Kidney epithelial cell (primary cell): ENCODE measurements around the gene OXTR. TPM values are rescaled to one million over a fixed set of nuclear protein-coding genes. Genes with fewer than 3 reads are reported as not detected.

Source experiments
- DNase-seq: peaks from one replicate; pipeline ENCODE4 v3.0.0-alpha.2; 2010; ENCODE audit warnings: low read depth
- H3K27me3 ChIP-seq: 2 replicates; pipeline ENCODE4 v1.6.0; 2011; ENCODE audit warnings: low read length; ENCODE audit not compliant: control insufficient read depth, insufficient read depth
- H3K36me3 ChIP-seq: 2 replicates; pipeline ENCODE4 v1.5.1; 2011; ENCODE audit warnings: low read length; ENCODE audit not compliant: control insufficient read depth, insufficient read depth
- H3K4me3 ChIP-seq: 2 replicates; pipeline ENCODE4 v1.5.1; 2011; ENCODE audit warnings: low read depth, mild to moderate bottlenecking, control low read depth, low read length
- CTCF ChIP-seq: IDR thresholded peaks from 2 replicates; pipeline ENCODE4 v1.5.1; 2011; ENCODE audit warnings: mild to moderate bottlenecking, moderate library complexity, low read length, control low read depth, inconsistent platforms; ENCODE audit not compliant: insufficient read depth, poor library complexity, severe bottlenecking
- total RNA-seq: library from RNA; depleted of rRNA; stranded (reverse); fragments of >200 nt; gene quantifications from 2 replicates; pipeline ENCODE4 v1.2.3, GENCODE V29; 2015

The OXTR gene
- total RNA-seq, 1 donor from 2014 or later, result 2.0 TPM

- no peak for DNase-seq
- Histone ChIP-seq H3K36me3 (no peaks in the 10 kb centered on the region), H3K27me3 (peaks cover 28% of the 10 kb centered on the region), H3K4me3 (no peak overlapping the region)
- TF ChIP-seq CTCF, result no peak
Observed at GRCh38 chr3:8766148-8766547, 3.3 kb downstream of the OXTR start.

DNA sequence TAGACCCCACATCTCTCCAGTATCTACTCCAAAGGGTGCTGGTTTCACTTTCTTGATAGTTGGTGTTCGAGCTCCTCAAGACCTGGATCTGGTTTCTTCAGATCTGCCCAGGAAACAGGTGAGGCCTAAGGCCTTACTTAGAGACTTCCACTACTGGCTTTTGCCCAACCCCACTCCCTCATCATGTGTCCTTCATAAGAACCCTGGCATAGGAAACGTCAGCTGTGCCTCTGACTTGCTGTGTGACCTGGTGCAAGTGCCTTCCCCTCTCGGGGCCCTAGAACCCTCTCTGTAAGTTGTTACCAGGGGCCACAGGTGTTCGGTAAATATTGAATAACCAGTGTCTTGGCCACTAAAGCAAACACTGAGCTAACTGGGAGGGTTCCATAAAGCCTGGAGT, 3.9 kb downstream of the OXTR start:
- Histone ChIP-seq H3K4me3 (no peak overlapping the region), H3K27me3 (peaks cover 28% of the 10 kb centered on the region), H3K36me3 (no peaks in the 10 kb centered on the region)
- TF ChIP-seq CTCF, result no peak
- no peak for DNase-seq

- no peak for DNase-seq
- Histone ChIP-seq H3K27me3 (peaks cover 28% of the 10 kb centered on the region), H3K36me3 (no peaks in the 10 kb centered on the region), H3K4me3 (no peak overlapping the region)
- no peak for TF ChIP-seq CTCF
Observed at GRCh38 chr3:8764528-8764927, 4.9 kb downstream of the OXTR start.

DNA sequence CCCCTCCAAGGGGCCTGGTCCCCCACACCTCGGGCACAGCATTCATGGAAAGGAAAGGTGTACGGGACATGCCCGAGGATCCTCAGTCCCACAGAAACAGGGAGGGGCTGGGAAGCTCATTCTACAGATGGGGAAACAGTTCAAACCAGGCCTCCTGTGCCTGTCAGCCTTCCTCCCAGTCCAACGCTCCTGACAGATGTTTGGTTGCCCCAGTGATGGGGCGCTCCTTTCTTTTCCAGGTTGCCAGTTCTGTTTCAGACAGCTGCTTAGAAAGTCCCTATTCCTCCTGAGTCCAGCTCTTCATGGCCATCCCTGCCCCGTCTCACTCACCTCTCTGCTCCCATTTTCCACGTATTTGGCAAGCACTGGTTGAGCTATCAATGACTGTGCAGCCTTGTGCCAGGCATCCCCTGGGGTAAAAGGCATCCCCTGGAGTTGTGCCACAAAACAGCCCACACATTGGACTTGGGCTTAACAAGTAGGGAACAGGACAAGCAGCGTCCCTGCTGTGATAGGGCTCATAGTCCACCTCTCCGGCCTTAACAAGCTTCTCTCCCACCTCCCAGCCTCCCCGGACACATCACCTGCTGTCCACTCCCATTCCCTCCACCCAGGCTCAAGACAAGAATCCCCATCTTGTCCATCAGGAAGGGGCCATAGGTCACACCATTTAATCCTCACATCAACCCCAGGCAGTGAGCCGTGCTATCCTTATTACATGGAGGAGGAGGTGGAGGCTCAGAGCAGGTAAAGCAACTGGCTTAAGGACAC, 6.6 kb downstream of the OXTR start:
- no peak for DNase-seq
- TF ChIP-seq CTCF, result no peak
- no peak overlapping the region for H3K4me3 ChIP-seq
- H3K27me3 ChIP-seq, result peaks cover 14% of the 10 kb centered on the region
- no peaks in the 10 kb centered on the region for H3K36me3 ChIP-seq

DNA sequence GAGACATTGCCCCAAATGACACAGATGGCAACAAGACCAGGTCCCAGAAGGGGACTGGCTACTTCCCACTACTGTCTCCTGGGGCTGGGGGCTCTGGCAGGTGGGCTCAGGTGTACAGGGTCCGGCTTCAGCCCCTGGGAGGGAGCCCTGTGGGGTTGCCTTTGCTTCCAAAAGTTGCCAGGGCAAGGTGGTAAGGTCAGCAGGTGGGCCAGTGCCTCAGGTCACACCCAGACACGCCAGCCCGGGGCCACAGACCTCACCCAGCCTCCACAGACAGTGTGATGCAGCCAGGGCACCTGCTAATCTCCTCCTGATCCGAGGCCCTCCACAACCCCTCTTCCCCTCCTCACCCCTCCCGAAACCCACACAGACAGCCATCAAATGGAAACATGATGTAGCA, 7.5 kb downstream of the OXTR start:
- no peak for DNase-seq
- no peak for TF ChIP-seq CTCF
- Histone ChIP-seq H3K36me3 (no peaks in the 10 kb centered on the region), H3K27me3 (peaks cover 5% of the 10 kb centered on the region), H3K4me3 (no peak overlapping the region)

GRCh38 chr3:8760506-8760905, 8.9 kb downstream of the OXTR start:
- Histone ChIP-seq H3K36me3 (no peaks in the 10 kb centered on the region), H3K4me3 (no peak overlapping the region), H3K27me3 (no peaks in the 10 kb centered on the region)
- DNase-seq, result no peak
- no peak for TF ChIP-seq CTCF
